ENCODE data around the gene TSPAN6. TPM values are rescaled to one million over a fixed set of nuclear protein-coding genes. Genes with fewer than 3 reads are reported as not detected.

Gene TSPAN6
- total and polyA plus RNA-seq, 10 of the 15 experiments (the other 5 are each of a cell fraction or from before 2014, with no cell fraction given): 0.04 to 0.23 (median 0.08) TPM; not detected in 5

DNA sequence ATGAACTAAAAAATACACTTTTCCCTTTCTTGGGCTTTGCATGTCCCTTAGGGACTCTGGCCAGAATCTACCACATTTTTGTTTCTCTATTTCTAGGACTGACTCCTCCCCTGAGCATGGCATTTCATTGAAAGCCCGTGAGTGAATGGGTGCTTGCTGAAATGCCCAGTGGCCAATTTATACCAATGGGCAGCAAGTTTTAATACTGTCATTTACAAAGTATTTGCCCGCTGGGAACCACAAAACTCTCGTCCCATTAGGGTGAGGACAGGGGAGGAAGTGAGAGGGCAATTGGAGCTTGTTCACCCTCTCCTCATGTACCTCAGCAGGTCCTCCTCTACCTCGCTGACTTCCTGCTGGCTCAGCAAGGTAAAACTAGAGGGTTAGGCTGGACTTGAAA lies 8.5 kb upstream of the TSPAN6 start:
- CTCF ChIA-PET: interaction anchor here (1.1 kb wide), 1 partner anchor 277 kb away, joined by 3 read pairs; no protein-coding TSS in a partner anchor
- Histone ChIP-seq H3K36me3 (ENCODE audit: control insufficient read depth in 2 of 2, insufficient read depth in 2 of 2, low read length in 1 of 2) (no peaks in the 10 kb centered on the region), H3K27ac (ENCODE audit: control insufficient read depth, insufficient read depth) (no peak overlapping the region), H4K20me1 (ENCODE audit: control insufficient read depth, insufficient read depth) (no peaks in the 10 kb centered on the region), H3K4me1 (ENCODE audit: control insufficient read depth, insufficient read depth, low read length) (no peaks in the 10 kb centered on the region), H3K9me3 (replicated peaks; ENCODE audit: control insufficient read depth, insufficient read depth, low read length) (no peaks in the 10 kb centered on the region), H2AFZ (ENCODE audit: control insufficient read depth, low read depth, low read length) (no peak overlapping the region), H3K4me2 (ENCODE audit: control insufficient read depth, insufficient read depth) (no peak overlapping the region), H3K79me2 (ENCODE audit: control insufficient read depth, insufficient read depth, low read length) (no peaks in the 10 kb centered on the region), H3K27me3 (replicated peaks in 1 of 2; ENCODE audit: control insufficient read depth in 2 of 2, insufficient read depth in 2 of 2, low read length in 1 of 2) (no peaks in the 10 kb centered on the region; a peak in 1 of 4 replicates), H3K9ac (ENCODE audit: control insufficient read depth, insufficient read depth, low read length) (no peak overlapping the region), H3K4me3 (no peak overlapping the region)
- intact Hi-C loops (cut with micrococcal nuclease; ENCODE audit: unreplicated experiment) (no loop called here), in situ Hi-C loops (cut with MboI) (no loop called here)
- TF ChIP-seq MXI1 (IDR thresholded peaks at IDR 0.05; ENCODE audit: low read depth, low read length): no peak
- TF ChIP-seq EP300 (IDR thresholded peaks at IDR 0.05; ENCODE audit: borderline replicate concordance in 1 of 2, control insufficient read depth in 1 of 2, low read depth in 2 of 2, low read length in 2 of 2): no peak
- TF ChIP-seq CREB1 (IDR thresholded peaks at IDR 0.05; ENCODE audit: low read depth): no peak
- TF ChIP-seq NFXL1 (IDR thresholded peaks at IDR 0.05; ENCODE audit: borderline replicate concordance): no peak
- TF ChIP-seq CBFB (IDR thresholded peaks at IDR 0.05; ENCODE audit: low read depth): no peak
- TF ChIP-seq MLLT1 (IDR thresholded peaks at IDR 0.05): no peak
- no peak for TF ChIP-seq HDAC6 (IDR thresholded peaks at IDR 0.05; ENCODE audit: unreplicated experiment)
- TF ChIP-seq NKRF (conservative IDR thresholded peaks at IDR 0.05): no peak
- no peak for TF ChIP-seq PAX5 (IDR thresholded peaks at IDR 0.05; ENCODE audit: borderline replicate concordance, low read depth, low read length)
- TF ChIP-seq ZBTB33 (IDR thresholded peaks at IDR 0.05): no peak
- WGBS (ENCODE audit: insufficient coverage, insufficient replicate concordance, low lambda C conversion rate, missing lambda C conversion rate): 0% methylated on average over 4 of the region's 4 CpGs
- FAIRE-seq (no peak), DNase-seq (ENCODE audit: low read depth, low spot score) (no peak), ATAC-seq (no peak)
- POLR2A ChIA-PET: no interaction called here
- RAD21 ChIA-PET (ENCODE audit: unreplicated experiment): no interaction called here
- no TSS peak for BruUV-seq (replicated peaks)
- SMC1A ChIA-PET (ENCODE audit: uncharacterized antibody, unreplicated experiment): no interaction called here
